KG1 (cell line): ENCODE data around the gene SCN3A.

Experiments used
- DNase-seq: peaks from one replicate; lab custom pipeline; 2025; lab: John Stamatoyannopoulos, UW

SCN3A gene

DNA sequence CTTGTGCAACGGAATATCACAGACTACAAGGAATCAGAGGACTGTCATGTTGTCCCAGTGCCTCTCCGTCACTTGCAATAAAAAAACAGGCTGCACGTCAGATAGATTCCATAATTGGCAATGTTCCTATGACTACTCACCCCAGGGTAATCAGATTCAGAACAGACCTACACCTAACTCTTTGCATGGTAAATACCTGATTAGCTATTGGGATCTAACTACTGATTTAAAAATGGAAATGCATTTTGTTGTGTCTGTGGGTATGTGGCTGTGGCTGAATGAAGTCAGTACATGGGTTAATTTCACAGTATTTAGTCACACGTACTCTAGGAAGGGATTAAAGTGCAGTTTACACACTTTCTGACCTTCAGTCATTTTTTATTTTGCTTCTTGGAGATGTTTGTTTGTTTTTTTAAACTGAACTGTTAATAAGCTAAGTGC lies 91.7 kb downstream of the SCN3A start:
- DNase-seq = no peak

GRCh38 chr2:165110394-165110793 lies 93.5 kb downstream of the SCN3A start:
- DNase-seq = no peak

- DNase-seq = no peak
Measured at GRCh38 chr2:165109915-165110314, 93.9 kb downstream of the SCN3A start.

- no peak for DNase-seq
Measured at GRCh38 chr2:165105926-165106325, 97.9 kb downstream of the SCN3A start.

- no peak for DNase-seq
Measured at GRCh38 chr2:165087933-165088901, 115.6 kb downstream of the SCN3A start.

GRCh38 chr2:165086337-165086736 lies 117.5 kb downstream of the SCN3A start:
- no peak for DNase-seq

- DNase-seq = no peak
Measured at GRCh38 chr2:165083326-165083725, 120.5 kb downstream of the SCN3A start.

- DNase-seq = no peak
Measured at GRCh38 chr2:165082479-165082878, 121.4 kb downstream of the SCN3A start.

DNA sequence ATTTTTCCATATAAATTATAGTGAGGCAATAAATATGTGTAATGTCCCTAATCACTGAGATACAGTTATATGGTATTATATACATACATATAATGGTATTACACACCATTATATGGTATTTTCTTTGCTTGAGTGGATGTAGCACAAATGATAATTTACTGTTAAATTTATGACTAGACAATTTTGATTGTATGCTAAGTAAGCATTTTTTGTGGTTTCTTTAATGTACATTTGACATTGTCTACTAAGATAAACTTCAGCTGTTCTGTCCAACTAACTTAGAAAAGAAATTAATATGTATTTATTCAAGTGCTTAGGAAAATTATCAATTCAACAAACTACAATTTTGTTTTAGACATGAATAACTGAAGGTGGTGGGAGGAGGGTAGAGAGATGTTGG lies 122.6 kb downstream of the SCN3A start:
- DNase-seq = no peak

GRCh38 chr2:165079432-165079831 lies 124.4 kb downstream of the SCN3A start:
- DNase-seq = no peak

- no peak for DNase-seq
Measured at GRCh38 chr2:165078913-165079312, 124.9 kb downstream of the SCN3A start.

DNA sequence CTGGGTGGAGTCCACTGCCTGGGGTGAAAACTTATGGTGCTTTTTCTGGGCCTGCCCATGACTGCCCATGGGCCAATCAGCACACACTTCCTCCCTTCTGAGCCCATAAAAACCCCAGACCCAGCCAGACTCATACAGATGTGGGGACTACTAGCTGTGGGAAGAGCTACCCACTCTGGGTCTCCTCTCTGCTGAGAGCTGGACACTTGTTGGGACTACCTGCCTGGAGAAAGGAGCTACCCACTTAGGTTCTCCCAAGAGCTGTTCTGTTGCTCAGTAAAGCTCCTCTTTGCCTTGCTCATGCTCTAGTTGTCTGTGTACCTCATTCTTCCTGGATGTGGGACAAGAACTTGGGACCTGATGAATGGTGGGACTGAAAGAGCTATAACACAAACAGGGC lies 129.0 kb downstream of the SCN3A start:
- no peak for DNase-seq

GRCh38 chr2:165074323-165074722 lies 129.5 kb downstream of the SCN3A start:
- no peak for DNase-seq

DNA sequence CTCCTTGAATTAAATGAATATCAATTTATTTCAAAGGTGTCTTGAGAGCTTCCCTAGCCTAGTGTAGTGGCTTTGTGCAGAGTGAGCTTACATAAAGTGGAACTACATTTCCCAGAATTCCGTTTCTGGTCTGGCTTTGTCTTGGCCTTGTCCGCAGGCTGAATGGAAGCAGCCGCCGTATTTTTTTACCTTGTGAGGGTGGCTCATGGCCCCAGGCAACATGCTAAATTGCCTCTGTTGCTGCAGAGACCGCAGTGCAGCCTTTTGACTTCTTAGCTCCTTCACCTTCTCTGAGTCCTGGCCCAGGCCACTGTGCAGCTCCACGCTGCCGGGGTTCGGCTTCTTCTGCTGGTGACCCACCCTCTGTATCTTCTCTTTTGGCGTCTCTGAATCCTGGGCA lies 133.8 kb downstream of the SCN3A start:
- DNase-seq = no peak

GRCh38 chr2:165069151-165069550 lies 134.7 kb downstream of the SCN3A start:
- DNase-seq = no peak

DNA sequence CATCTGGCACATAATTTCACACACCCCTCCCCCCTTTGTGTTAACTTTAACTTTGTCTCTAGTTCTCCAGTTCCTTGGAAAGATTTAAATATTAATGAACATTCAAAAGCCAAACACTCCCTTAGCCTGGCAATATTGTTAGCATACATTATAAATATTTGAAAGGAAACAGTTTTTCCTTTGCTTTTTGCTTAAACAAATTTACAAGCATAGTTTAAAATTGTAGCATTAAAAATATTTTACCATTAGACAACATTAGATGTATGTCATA lies 135.4 kb downstream of the SCN3A start:
- DNase-seq = no peak

- DNase-seq = no peak
Measured at GRCh38 chr2:165067643-165068486, 136.0 kb downstream of the SCN3A start.

DNA sequence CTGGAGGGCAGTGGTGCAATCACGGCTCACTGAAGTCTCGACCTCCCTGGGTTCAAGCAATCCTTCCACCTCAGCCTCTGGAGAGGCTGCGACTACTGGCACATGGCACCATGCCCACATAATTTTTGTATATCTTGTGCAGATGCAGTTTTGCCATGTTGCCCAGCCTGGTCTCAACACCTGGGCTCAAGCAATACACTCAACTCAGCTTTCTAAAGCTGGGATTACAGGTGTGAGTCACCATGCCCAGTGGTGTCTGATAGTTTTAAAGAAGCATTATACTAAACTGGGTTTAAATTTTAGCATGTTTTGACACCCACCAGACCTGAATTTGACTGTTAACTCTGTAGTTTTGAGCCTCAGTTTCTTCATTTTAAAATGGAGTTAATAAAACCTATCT lies 139.1 kb downstream of the SCN3A start:
- no peak for DNase-seq

- no peak for DNase-seq
Measured at GRCh38 chr2:165060411-165060810, 143.4 kb downstream of the SCN3A start.

DNA sequence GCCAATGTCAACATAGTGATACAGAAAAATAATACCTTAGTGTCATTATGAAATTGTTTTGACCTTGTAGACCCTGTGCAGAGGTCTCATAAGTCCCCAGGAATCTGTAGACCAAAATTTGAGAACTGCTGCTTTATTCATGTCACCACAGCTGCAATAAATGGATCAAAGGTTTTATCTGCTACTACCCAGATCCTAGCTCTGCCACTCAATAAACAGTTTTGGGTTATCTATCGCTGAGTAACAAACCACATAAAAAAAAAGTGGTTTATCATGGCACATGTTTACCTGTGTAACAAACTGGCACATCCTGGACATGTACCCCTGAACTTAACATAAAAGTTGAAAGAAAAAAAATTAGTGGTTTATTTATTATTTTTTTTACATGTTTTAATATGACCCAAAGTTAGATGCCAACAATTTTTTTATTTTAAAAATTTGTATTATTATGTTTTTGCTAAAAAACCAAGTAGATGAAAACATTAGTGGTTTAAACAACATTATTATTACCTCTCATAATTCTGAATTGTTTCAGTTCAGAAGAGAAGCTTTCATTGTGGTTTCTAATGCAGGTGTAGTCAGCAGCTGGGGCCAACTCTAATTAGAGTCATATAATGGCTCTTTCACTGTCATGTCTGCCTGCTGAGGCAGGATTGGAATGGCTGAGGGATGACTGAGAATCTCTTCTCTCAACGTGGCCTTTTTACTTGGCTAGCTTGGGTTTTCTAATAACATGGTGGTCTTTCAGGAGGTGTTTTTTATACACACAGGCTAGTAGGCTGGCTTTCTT lies 145.2 kb downstream of the SCN3A start:
- no peak for DNase-seq

GRCh38 chr2:165057931-165058330 lies 145.9 kb downstream of the SCN3A start:
- no peak for DNase-seq

GRCh38 chr2:165057308-165057707 lies 146.5 kb downstream of the SCN3A start:
- DNase-seq = no peak
